ENCODE data around the gene HADHA.
"Not testable (repeated sequence)": the region's sequence is repeated elsewhere in the genome, so short reads cannot be mapped to it uniquely, and the experiment has no call there.

Gene HADHA

DNA sequence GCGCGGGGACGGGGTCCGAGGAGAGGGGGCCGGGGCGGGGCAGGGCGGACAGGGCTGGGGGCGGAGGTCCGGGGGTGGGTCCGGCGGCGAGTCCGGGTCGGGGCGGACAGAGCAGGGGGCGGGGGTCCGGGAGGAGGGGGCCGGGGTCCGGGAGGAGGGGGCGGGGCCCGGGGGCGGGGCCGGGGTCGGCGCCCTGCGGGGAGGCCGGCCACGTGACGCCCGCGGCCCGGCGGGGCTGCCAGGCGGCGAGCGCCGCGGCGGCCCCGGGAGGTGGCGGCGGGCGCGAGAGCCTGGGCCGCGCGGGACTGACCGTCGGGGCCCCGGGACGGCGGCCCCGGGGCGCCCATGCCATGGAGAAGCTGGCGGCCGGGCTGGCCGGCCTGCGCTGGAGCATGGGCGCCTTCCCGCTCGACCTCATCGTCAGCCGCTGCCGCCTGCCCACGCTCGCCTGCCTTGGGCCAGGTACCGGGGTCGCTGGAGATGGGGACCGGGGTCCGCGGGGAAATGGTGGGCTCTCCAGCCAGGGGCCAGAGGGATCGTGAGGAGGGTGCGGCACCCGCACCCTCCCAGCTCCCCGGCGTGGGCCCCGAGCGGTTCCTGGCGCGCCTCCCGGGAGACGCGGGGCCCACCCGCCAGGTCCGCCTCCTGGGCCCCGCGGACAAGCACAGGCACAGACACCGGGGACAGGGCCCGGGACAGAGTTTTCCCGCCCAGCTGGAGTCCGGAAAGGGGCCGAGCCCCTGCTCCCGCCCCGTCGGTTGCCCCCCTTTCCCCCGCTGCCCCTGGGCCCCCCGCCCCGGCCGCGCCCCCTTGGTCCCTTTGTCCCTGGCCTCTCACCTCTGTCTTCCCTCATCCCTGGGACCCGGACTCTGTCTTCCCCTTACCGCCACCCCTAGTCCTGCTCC is 71.3 kb downstream of the HADHA start, which contains the start of gene GAREM2:
Gene GAREM2, plus strand, starts transcription at position 218 of the 905 bp plus-strand sequence. Its CDS starts 133 bp downstream, at position 351.
- DNase-seq, result no peak

DNA sequence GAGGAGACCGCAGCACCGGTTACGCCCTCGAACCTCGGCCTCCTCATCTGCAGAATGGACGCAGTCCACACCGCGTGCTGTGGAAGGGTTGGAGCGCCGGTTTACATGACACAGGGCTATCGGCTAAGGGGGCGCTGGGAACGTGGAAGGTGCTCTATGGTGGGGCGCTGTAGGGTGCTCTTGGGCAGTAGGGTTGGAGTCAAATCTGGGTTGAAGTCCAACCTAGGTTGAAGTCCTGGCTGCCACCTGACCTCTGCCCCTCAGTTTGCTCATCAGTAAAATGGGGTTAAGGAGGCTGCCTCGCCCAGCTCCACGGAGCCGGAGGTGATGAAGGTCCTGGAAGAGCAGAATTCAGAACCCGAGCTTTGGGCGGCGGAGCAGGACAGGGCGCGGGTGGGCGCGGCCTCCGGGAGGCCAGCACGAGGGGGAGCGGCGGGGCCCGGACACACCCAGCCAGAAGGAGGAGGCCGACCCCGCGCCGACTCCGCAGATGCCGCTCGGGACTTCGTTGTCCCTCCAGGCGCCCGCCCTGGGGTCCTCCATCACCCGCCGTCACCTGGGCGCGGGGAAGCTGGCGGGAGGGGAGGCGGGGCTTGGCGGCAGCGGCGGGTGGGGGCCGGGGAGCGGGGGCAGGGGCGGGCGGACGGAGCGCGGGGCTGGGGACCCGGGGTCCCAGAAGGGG is 72.1 kb downstream of the HADHA start:
- no peak for DNase-seq

DNA sequence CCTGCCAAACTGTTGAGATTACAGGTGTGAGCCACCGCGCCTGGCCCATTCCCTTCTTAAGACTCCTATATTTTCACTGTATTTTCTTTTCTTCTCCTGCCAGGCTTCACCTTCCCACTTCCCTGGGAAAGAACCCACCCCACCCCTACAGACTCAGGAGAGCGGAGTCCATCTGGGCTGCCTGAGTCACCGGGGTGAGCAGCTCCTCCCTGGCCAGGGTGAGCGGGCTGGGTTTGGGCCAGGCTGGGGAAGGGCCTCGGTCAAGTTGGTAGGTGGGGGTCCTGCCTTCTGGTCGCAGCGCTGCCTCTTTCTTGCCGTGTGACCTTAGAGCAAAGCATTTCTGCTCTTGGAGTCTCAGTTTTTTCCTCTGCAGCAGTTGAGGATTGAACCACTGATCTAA is 73.6 kb downstream of the HADHA start:
- no peak for DNase-seq

DNA sequence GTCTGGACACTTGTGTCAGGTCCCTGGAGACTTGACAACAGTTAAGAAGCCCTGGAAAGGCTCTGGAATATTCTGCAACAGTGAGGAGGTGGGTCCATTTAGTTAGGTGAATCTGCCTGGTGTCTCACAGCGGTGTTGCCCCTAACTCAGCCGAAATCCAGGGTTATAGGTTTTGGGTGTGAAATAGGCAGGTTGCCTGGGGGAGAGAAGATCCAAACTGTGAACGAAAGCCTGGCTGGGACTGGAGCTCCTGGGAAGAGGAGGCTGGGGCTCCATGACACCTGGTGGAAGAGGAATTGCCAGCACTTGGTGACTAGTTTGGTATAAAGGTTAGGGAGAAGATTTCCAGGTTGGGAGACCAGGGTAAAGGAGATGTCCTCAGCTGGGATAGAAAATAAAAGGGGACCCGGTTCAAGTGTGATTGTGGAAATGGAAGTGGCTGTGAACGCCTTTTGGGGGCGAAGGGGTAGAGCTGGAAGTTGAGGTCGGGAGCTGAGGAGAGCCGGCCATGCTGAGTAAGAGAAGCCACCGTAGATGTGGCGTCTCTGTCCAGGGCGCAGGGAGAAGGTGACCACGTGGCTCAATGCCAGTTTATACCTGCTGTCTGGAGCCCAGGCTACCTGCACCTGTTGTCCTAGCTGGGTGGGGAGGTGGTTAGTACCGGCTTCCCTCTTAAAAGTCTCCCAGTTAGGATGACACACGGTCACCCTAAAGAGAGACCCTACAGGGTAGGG is 74.6 kb downstream of the HADHA start:
- no peak for DNase-seq

DNA sequence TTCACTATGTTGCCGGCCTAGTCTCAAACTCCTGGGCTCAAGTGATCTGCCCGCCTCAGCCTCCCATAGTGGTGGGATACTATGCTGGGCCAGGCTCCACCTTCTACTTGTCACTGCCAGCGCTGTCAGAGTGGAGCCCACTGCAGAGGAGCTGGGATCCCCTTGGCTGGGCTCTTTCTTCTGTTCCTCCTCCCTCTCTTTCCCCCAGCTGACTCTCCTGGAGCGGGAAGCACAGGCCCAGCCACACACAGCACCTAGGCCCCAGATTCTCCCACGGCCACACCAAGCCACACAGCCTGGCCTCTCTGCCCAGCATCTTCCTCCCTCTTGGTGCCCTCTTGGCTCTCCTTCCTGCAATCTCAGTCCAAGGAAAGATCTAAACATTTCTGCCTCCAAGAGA is 75.2 kb downstream of the HADHA start:
- no peak for DNase-seq

DNA sequence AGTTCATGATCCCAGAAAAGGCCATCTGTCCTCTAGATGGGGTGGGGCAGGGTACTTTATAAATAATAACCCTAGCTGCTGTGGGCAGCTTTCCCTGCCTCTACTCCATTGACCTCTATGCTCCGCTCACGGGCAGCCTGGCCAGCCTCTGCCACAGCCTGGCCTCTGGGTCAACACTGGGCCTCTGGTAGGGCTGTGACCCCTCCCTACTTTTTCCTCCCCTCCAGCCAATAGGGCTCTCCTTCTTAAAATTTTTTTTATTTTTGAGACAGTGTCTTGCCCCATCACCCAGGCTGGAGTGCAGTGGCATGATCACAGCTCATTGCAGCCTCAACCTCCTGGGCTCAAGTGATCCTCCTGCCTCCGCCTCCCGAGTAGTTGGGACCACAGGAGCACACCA is 75.6 kb downstream of the HADHA start:
- DNase-seq, result no peak

DNA sequence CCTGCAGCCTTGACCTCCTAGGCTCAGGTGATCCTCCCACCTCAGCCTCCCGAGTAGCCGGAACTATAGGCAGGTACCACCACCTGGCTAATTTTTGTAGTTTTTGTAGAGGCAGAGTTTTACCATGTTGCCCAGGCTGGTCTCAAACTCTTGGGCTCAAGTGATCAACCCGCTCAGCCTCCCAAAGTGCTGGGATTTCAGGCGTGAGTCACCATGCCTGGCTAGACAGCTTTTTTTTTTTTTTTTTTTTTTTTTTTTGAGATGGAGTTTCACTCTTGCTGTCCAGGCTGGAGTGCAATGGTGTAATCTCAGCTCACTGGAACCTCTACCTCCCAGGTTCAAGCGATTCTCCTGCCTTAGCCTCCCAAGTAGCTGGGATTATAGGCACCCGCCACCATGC is 77.9 kb downstream of the HADHA start:
- DNase-seq, result not testable (repeated sequence)

DNA sequence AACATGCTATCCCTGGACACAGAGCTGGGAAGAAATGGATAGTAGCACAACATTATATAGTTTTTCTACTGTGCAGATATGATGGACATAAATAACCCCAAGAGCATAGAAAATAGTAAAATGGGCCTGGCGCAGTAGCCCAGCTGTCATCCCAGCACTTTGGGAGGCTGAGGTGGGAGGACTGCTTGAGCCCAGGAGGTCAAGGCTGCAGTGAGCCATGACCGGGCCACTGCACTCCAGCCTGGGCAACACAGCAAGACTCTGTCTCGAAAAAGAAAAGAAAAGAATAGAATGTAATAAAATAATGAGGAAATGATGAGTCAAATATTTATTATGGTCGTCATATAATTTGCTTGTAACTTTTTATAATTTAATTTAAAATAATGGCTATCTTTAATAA is 79.0 kb downstream of the HADHA start:
- DNase-seq, result no peak

DNA sequence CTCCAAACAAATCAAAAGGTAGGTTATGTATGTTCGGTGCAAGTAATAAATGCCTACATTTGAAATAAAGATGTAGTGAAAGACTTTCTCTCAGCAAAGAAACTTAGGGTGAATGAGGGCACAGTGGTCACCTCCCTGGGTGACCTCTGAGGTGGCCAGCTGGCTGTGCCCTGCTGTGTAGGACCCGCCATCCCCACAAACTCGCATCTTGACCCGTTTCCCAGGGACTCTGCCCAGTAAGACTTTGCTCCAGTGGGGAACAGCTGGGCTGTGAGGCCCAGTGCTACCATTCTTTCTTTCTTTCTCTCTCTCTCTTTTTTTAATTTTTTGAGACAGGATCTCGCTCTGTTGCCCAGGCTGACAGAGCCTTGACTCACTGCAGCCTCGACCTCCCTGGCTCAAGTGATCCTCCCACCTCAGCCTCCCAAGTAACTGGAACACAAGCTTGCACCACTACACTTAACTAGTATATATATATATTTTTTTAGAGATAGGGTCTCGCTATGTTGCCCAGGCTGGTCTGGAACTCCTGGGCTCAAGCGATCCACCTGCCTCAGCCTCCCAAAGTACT is 79.7 kb downstream of the HADHA start:
- no peak for DNase-seq

DNA sequence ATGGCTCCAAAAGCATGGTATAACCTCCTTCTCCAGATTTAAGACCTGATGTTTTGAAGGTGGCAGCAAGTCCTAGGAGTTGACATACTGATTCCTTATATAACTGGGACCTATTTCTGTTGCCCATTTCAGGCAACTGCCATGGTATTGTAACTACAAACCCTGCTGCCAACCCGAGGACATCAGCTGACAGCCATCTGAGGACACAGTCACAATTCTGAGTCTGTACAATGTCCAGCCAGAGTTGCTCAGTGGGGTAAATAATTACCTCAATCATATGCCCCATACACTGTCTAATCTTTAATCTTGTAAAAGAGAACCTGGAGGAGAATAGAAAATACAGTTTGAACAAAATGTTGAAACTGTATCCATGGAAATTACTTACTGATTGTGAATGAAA is 80.2 kb downstream of the HADHA start:
- no peak for DNase-seq

DNA sequence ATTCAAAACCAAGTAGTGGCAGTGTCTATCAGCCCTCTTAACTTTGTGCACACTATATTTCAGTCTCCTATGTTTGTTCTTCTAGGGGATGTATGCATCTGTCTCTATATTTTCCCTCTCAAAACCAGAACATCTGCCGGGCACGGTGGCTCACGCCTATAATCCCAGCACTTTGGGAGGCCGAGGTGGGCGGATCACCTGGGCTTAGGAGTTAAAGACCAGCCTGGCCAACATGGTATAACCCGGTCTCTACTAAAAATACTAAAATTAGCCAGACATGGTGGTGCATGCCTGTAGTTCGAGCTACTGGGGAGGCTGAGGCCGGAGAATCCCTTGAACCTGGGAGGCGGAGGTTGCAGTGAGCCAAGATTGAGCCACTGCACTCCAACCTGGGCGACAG is 81.5 kb downstream of the HADHA start:
- no peak for DNase-seq

DNA sequence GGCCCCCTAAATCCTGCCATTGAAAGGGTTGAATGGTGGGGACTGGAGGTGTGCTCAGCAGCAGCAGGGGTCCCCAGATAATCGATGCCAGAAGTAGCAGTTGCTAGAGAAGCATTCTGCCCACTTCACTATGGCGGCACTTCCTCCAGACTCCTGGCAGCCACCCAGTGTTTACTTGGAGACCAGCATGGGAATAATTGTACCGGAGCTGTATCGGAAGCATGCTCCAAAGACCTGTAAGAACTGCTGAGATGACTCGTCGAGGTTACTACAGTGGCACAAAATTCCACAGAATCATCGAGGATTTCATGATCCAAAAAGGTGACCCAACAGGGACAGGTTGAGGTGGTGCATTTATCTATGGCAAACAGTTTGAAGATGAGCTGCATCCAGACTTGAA is 82.5 kb downstream of the HADHA start:
- DNase-seq, result no peak

DNA sequence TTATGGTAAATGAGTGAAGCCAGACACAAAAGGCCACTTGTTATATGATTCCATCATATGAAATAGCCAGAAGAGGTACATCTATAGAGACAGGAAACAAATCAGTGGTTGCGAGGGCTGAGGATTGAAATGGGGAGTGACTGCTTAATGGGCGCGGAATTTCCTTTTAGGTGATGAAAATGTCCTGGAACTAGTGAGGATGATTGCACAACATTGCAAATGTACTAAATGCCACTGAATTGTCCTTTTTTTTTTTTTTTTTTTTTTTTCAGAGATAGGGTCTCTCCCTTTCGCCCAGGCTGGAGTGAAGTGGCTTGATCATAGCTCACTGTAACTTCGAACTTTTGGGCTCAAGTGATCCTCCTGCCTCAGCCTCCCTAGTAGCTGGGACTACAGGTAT is 86.9 kb downstream of the HADHA start:
- DNase-seq, result no peak

DNA sequence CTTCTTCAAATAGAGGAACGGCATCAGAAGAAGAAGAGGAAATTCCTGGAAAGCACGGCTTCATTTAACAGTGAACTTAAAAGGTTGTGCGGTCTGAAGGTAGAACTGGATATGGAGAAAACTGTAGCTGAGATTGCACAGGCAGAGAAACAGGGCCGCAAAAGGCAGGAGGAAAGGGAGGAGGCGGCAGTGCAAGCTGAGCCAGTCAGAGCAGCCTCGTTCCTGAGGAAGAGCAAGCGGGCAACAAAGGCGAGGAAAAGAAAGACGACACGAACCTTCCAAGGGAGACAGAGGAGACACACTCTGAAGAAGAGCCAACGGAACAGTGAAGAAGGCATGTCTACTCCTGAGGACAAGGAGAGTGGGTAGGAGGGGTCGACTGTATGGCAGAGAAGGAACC is 94.2 kb downstream of the HADHA start:
- DNase-seq, result no peak

DNA sequence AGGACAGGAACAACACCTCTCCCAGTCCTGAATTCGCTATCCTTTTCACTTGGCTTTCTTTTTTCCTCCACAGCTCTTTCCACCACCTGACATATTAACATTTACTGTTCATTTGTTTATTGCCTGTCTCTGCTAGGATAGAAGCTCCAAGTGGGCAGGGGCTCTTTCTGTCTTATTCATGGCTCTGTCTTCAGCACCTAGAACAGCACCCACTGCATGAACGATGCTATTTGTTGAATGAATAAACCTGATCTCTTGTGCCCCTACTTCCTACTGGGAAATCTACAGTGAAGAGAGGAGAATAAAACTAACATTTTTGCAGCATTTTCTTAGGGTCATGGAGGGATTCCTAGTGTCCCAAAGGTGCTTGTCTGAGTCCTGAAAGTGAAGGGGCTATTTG is 95.9 kb downstream of the HADHA start:
- DNase-seq, result no peak

DNA sequence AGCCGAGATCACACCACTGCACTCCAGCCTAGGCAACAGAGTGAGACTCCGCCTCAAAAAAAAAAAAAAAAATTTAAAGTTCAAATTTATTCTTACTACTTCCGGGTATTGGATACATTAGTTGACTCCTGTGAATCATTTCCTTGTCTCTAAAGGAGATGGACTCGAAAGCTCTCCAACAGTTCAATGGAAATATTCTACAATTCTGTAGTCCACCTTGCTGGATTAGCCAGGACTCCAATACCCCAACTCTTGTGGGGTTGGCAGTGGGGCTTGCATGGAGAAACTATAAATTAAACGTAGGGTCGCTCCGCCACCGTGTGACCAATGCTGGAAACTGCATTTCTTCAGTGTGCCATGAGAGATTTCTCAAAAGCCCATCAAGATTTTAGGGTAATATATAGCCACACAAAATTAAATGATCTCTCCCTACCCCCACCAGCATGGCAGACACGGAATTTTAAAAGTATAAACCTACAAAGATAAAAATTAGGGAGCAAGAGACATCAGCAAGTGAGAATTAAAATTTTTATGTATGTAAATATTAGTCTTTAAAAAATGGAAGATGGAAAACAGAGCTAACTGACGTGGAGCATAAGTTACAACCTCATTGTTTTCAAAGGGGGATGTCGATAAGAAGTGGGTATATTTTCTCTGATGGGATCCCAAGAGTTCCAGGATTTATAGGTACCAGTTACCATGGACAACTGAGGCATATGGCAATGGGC is 99.3 kb downstream of the HADHA start:
- DNase-seq, result no peak

DNA sequence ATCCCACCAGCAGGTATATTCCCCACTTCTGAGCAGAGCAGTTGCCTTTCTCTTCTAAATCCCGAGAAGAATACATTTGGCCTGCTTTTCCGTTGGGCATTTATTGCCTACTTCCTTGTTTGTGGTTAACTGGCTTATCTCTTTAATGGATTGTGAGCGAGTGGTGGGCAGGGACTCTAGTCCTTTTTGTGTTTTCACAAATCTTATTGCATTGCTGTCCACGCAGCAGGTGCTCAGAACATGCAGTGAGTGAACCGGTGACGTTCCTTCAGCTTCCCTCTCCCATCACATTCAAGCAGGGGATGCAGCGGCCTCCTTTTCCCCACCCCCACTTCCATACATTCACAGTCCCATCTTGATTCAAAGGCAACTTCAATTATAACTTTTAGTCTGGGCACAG is 100.4 kb downstream of the HADHA start:
- peak; percentile 9 for DNase-seq

DNA sequence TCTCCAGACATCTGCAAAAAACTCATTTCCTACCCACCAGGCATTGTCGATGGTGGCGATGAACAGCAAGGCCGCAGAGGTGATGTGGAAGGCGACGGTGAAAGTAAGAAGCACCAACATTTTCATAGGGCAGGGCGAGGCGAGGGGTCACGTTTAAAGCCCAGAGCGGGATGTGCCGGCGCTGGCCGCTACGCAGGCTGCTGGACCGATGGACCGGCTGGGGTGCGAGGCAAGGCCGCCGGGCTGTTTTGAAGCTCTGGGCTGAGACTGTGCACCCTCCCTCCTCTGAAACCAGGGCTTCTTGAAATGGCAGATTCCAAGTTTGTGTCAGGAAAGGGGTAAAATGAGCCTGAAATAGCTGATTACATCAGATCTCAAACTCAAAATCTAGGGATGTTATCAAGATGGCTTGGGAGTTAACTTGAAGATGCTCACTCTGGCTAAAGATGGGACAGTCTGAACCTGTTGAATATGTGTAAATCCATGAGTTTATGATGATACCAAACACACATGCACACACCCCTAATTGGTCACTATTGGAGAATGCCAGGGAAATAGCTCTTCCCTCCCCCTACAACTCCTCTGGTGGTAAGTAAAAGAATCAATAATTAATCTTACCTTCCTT is 103.2 kb downstream of the HADHA start:
- no peak for DNase-seq
